VCaP (cell line): ENCODE results near the gene NFE2L2.

Experiments
- H3K27ac ChIP-seq: fragments of 450-650 bp; 2 replicates; pipeline ENCODE4 v1.5.1; 2017
- CTCF ChIP-seq: fragments of 450-650 bp; conservative IDR thresholded peaks from 2 replicates; pipeline ENCODE4 v1.5.1; 2017; ENCODE audit warnings: mild to moderate bottlenecking, moderate library complexity

The NFE2L2 gene

GRCh38 chr2:177261116-177262060, 3.1 kb downstream of the NFE2L2 start:
- TF ChIP-seq CTCF = no peak
- H3K27ac ChIP-seq = no peak overlapping the region

- TF ChIP-seq CTCF = no peak
Measured at GRCh38 chr2:177260379-177260778, 4.1 kb downstream of the NFE2L2 start.

GRCh38 chr2:177258059-177258458, 6.5 kb downstream of the NFE2L2 start:
- H3K27ac ChIP-seq = no peak overlapping the region
- no peak for TF ChIP-seq CTCF

More at GRCh38 chr2:177260379-177260778, 4.1 kb downstream of the NFE2L2 start:
- H3K27ac ChIP-seq = no peak overlapping the region

GRCh38 chr2:177257471-177257870, 7.1 kb downstream of the NFE2L2 start:
- H3K27ac ChIP-seq = no peak overlapping the region
- no peak for TF ChIP-seq CTCF

- TF ChIP-seq CTCF = no peak
- no peak overlapping the region for H3K27ac ChIP-seq
Measured at GRCh38 chr2:177256695-177257094, 7.8 kb downstream of the NFE2L2 start.

GRCh38 chr2:177256026-177256425, 8.5 kb downstream of the NFE2L2 start:
- no peak overlapping the region for H3K27ac ChIP-seq
- TF ChIP-seq CTCF = no peak

GRCh38 chr2:177255227-177255601, 9.3 kb downstream of the NFE2L2 start:
- no peak overlapping the region for H3K27ac ChIP-seq
- no peak for TF ChIP-seq CTCF
